Left lung (tissue), 10 donors: ENCODE measurements around the gene FNDC3B. TPM values are rescaled to one million over a fixed set of nuclear protein-coding genes. Genes with fewer than 3 reads are reported as not detected.
A peak's percentile ranks its signal among the peaks of the same experiment; 100 is the strongest.

Experiments used
- ATAC-seq: fragments of 200-7000 bp; cut with Tn5 transposase; one replicate; pipeline ENCODE4 v1.9.1; 2020; ENCODE audit warnings: moderate library complexity
- DNase-seq, 4 donors: peaks; one replicate each; pipeline ENCODE4 v3.0.0-alpha.2; 2013 to 2020
- H3K27ac ChIP-seq, 2 donors: fragments of 200-600 bp; sonication (generic) in 1 of 2; one replicate each; pipeline versions ENCODE4 v1.5.0 to v1.8.0; 2020 to 2021
- H3K27me3 ChIP-seq, 2 donors: fragments of 200-600 bp; sonication (generic) in 1 of 2; one replicate each; pipeline versions ENCODE4 v1.5.0 to v1.8.0; 2020 to 2021
- H3K36me3 ChIP-seq, 2 donors: fragments of 200-600 bp; sonication (generic) in 1 of 2; one replicate each; pipeline versions ENCODE4 v1.5.0 to v1.8.0; 2020 to 2021
- H3K4me1 ChIP-seq, 2 donors: fragments of 200-600 bp; one replicate each; pipeline ENCODE4 v1.8.0; 2021
- H3K4me3 ChIP-seq, 2 donors: fragments of 200-600 bp; sonication (generic) in 1 of 2; one replicate each; pipeline versions ENCODE4 v1.5.0 to v1.8.0; 2020 to 2021; ENCODE audit warnings: mild to moderate bottlenecking in 1 of 2
- H3K9me3 ChIP-seq, 2 donors: fragments of 200-600 bp; sonication (generic) in 1 of 2; one replicate each; pipeline versions ENCODE4 v1.5.0 to v1.8.0; 2020 to 2021
- CTCF ChIP-seq, 2 donors: fragments of 200-600 bp; sonication (generic) in 1 of 2; IDR thresholded peaks; one replicate each; pipeline versions ENCODE4 v1.5.0 to v1.8.0; 2021; ENCODE audit warnings: antibody characterized with exemption in 2 of 2
- intact Hi-C, 2 donors: fragments of 100-400 bp; cut with DNase I; formaldehyde crosslinking; loops; one replicate each; pipeline versions ENCODE4 v1.11.2 to v1.14.2; 2022
- polyA plus RNA-seq, 6 donors: library from polyadenylated mRNA; unstranded; fragments of 120-200 nt; gene quantifications; one replicate each; pipeline ENCODE4 v1.2.1, GENCODE V29; 2013; ENCODE audit not compliant: insufficient read length in 6 of 6
- total RNA-seq, 2 donors: library from RNA; stranded (reverse); fragmentation: NEBNext Ultra II Directional; extraction: Animal tissue kit (Norgen Biotek cat#: 25700); gene quantifications; one replicate each; pipeline ENCODE4 v1.2.1, GENCODE V29; 2021
- donor health status: DM: no; HTN: yes; CAD: no.
- donor health status: DM: no; HTN: no; CAD: no.

FNDC3B gene
- total and polyA plus RNA-seq, 8 donors = 35.2 to 185 (median 42.3) TPM

GRCh38 chr3:172150913-172151650 is 111.7 kb downstream of the FNDC3B start:
- Histone ChIP-seq H3K9me3 (no peaks in the 10 kb centered on the region), H3K4me1 (peaks cover 34 to 88% of the 10 kb centered on the region in 2 donors), H3K36me3 (no peaks in the 10 kb centered on the region), H3K27me3 (no peaks in the 10 kb centered on the region), H3K27ac (peak overlapping the region in 1 of 2 donors; percentile 86), H3K4me3 (peak overlapping the region in 1 of 2 donors; percentile 12)
- intact Hi-C loops = no loop called here
- TF ChIP-seq CTCF (IDR thresholded peaks at IDR 0.05) = no peak
- no peak for ATAC-seq
- no peak for DNase-seq

- peaks cover 39 to 88% of the 10 kb centered on the region in 2 donors for H3K4me1 ChIP-seq
- no peak for DNase-seq
- H3K4me3 ChIP-seq = peak overlapping the region in 1 of 2 donors; percentile 4
- ATAC-seq = no peak
- intact Hi-C loops = no loop called here
- TF ChIP-seq CTCF (IDR thresholded peaks at IDR 0.05) = no peak
- peak overlapping the region; percentile 86 to 92 for H3K27ac ChIP-seq
- H3K9me3 ChIP-seq = no peaks in the 10 kb centered on the region
- no peaks in the 10 kb centered on the region for H3K36me3 ChIP-seq
- no peaks in the 10 kb centered on the region for H3K27me3 ChIP-seq
Observed at GRCh38 chr3:172151651-172152649, 112.6 kb downstream of the FNDC3B start.

DNA sequence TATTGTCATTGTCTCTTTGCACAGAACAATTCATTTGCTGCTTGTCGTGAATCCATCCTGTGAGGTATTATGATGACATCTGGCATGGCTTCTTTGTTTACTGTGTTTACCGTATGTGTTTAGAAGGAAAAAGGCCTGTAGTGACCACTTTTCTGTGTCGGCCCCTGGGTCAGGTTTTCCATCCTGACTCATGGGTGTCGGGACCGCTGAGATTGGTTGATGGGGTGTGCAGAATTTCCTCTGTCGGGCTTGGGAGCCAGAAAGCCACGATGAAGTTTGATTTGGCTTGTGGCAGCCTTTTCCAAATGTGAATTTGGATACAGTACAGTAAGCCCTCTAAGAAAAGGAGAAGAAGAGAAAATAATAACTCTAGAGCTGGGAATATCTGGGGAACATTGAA is 113.5 kb downstream of the FNDC3B start:
- no peaks in the 10 kb centered on the region for H3K9me3 ChIP-seq
- no peaks in the 10 kb centered on the region for H3K27me3 ChIP-seq
- intact Hi-C loops = no loop called here
- peaks cover 39 to 89% of the 10 kb centered on the region in 2 donors for H3K4me1 ChIP-seq
- TF ChIP-seq CTCF (IDR thresholded peaks at IDR 0.05) = no peak
- peak in 1 of 4 donors; percentile 26 for DNase-seq
- H3K4me3 ChIP-seq = peak overlapping the region in 1 of 2 donors; percentile 4
- H3K36me3 ChIP-seq = no peaks in the 10 kb centered on the region
- ATAC-seq = peak; percentile 21
- H3K27ac ChIP-seq = peak overlapping the region; percentile 86 to 92

DNA sequence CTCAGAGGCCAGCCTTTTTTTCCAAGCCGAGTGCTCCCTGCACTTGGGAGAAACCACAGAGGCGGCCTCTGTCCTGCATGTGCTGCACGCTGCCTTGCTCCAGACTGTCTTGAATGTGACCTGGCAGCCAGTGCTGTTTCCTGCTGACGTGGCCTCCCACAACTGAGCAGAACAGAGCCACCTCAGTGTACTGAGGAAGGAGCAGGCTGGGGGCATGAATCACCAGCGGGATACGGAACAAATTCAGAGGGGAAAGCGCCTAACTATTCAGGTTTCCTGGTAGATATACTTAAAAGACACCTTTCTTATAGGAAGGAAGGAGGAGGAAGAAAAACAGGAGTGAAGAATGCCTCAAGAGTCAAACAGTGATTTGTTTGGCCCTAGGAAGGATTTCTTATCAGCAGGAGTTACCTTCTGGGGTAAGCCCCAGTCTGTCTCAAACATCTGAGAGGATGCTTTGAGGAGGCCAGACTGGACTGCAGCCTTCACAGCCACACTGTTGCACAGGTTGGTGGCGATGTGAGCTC is 114.0 kb downstream of the FNDC3B start:
- peak overlapping the region; percentile 86 to 92 for H3K27ac ChIP-seq
- no peaks in the 10 kb centered on the region for H3K27me3 ChIP-seq
- peak overlapping the region in 1 of 2 donors; percentile 4 for H3K4me3 ChIP-seq
- H3K36me3 ChIP-seq = no peaks in the 10 kb centered on the region
- intact Hi-C loops = no loop called here
- H3K9me3 ChIP-seq = no peaks in the 10 kb centered on the region
- no peak for TF ChIP-seq CTCF (IDR thresholded peaks at IDR 0.05)
- ATAC-seq = peak; percentile 96
- peaks cover 39 to 89% of the 10 kb centered on the region in 2 donors for H3K4me1 ChIP-seq
- DNase-seq = peak in 3 of 4 donors; percentile 87 to 95 (median 93)
